Subcutaneous abdominal adipose tissue (tissue), 5 donors: ENCODE results near the gene R3HDM4.

Source experiments
- H3K27ac ChIP-seq: one replicate; pipeline ENCODE4 v1.7.0; 2013; ENCODE audit warnings: low read depth, mild to moderate bottlenecking, inconsistent platforms, low read length, moderate library complexity
- H3K27me3 ChIP-seq, 5 donors: one replicate each; pipeline ENCODE4 v1.7.0; 2013; ENCODE audit warnings: low read length in 5 of 5, inconsistent platforms in 1 of 5; ENCODE audit not compliant: control insufficient read depth in 5 of 5, insufficient read depth in 4 of 5
- H3K36me3 ChIP-seq, 5 donors: one replicate each; pipeline ENCODE4 v1.7.0; 2013; ENCODE audit warnings: low read length in 5 of 5; ENCODE audit not compliant: control insufficient read depth in 5 of 5, insufficient read depth in 5 of 5
- H3K4me1 ChIP-seq, 5 donors: one replicate each; pipeline ENCODE4 v1.7.0; 2013; ENCODE audit warnings: low read length in 5 of 5, mild to moderate bottlenecking in 3 of 5, moderate library complexity in 1 of 5; ENCODE audit not compliant: control insufficient read depth in 5 of 5, insufficient read depth in 5 of 5
- H3K4me3 ChIP-seq, 5 donors: one replicate each; pipeline ENCODE4 v1.7.0; 2013; ENCODE audit warnings: low read length in 5 of 5, low read depth in 1 of 5
- H3K9ac ChIP-seq, 5 donors: one replicate each; pipeline ENCODE4 v1.7.0; 2013; ENCODE audit warnings: low read length in 5 of 5, mild to moderate bottlenecking in 4 of 5, moderate library complexity in 3 of 5
- H3K9me3 ChIP-seq, 5 donors: one replicate each; pipeline ENCODE4 v1.7.0; 2013; ENCODE audit warnings: low read length in 5 of 5; ENCODE audit not compliant: control insufficient read depth in 5 of 5
- donor health status: healthy.
- donor health status: healthy.
- donor health status: healthy.
- donor health status: healthy.
- donor health status: healthy.

Gene R3HDM4

DNA sequence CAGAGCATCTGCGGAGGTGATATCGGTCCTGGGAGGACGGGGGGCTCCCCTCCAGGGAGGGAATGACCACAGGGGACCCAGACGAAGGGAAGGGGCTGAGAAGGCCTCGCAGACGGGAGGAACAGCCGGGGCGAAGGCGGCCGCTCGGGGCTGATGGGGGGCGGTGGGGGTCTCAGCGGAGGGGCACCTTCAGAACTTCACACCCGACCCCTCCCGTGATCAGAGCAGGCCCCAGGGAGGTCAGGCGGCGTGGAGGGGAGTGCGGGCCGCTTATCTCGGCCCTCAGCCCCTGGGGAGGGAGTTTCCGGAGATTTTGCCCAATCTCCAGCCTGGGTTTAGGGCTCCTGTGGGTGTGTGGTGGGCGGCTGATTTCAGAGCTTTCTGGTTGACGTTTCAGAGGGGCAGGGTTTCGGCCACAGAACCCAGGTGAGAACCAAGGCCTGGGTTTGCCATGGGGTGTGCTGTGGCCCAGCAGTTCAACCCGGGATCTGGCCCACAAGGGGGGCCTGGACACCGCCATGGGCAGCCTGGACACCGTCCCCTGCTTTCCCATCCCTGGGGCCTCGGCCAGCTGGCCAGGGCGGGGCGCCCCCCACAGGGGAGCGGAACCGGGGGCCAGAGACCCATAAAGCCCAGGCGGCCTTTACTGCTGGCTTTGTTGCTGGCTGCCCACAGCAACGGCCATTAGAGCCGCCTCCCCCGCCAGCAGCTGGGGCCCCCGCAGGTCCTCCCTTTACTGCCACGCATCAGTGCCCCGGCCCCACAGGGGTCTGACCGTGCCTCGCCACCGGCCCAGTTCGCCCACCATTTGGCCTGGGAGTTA is 41.9 kb upstream of the R3HDM4 start:
- Histone ChIP-seq H3K9me3 (no peaks in the 10 kb centered on the region), H3K4me1 (peaks cover 0 to 16% (median 8%) of the 10 kb centered on the region in 5 donors), H3K9ac (no peak overlapping the region), H3K27me3 (no peaks in the 10 kb centered on the region), H3K27ac (no peak overlapping the region), H3K4me3 (no peak overlapping the region), H3K36me3 (peaks cover 0 to 11% (median 6%) of the 10 kb centered on the region in 5 donors)

DNA sequence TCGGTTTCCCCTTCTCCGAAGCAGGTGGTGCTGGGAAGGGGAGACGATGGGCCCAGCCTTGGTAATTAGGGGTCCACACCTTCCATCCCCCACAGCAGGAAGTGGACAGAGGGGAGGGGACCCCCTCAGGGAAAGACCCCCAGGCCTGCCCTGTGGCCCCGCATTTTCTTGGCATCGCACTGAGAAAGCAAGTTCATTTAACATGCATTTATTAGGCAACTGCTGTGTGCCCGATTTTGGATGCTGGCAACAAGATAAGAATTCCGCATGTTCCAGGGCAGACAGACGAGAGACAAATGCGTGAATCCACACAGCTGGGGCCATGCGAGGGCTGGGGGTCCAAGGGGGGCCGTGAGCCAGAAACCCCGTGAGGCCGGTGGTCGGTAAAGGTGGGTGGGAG is 41.3 kb upstream of the R3HDM4 start:
- H3K4me1 ChIP-seq: peaks cover 0 to 16% (median 8%) of the 10 kb centered on the region in 5 donors
- no peaks in the 10 kb centered on the region for H3K9me3 ChIP-seq
- H3K27ac ChIP-seq: no peak overlapping the region
- H3K27me3 ChIP-seq: no peaks in the 10 kb centered on the region
- H3K4me3 ChIP-seq: no peak overlapping the region
- H3K36me3 ChIP-seq: peaks cover 0 to 5% (median 3%) of the 10 kb centered on the region in 5 donors
- no peak overlapping the region for H3K9ac ChIP-seq

DNA sequence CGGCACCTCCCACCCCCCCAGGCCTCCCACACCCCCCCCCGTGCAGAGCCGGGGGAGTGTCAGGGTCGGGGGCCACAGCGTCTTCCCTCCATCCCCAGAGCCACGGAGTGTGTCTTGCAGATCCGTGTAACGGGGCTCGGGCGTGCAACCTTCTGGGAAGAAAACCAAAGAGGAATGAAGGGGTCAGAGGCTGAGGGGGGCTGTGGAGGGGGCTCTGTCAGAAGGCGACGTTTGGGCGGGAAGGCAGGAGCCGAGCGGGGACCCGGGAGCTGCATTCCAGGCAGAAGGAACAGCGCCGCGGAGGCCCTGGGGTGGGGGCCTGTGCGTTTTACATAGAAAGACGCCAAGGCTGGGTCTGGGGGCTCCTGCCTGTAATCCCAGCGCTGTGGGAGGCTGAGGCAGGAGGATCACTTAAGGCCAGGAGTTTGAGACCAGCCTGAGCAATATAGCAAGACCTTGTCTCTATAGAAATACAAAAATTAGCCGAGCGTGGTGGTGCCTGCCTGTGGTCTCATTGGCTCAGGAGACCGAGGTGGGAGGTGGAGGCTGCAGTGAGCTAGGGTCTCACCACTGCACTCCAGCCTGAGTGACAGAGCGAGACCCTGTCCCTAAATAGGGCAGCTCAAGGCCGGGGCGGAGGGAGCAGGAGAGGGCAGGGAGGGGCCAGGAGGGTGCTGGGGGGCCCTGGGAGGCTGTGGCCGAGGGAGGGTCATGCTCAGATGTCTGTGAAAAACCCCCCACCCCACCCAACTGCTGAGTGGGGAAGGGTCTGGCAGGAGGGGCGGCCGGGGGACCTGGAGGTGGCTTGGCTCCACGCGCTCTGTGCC is 40.6 kb upstream of the R3HDM4 start:
- H3K27ac ChIP-seq: no peak overlapping the region

DNA sequence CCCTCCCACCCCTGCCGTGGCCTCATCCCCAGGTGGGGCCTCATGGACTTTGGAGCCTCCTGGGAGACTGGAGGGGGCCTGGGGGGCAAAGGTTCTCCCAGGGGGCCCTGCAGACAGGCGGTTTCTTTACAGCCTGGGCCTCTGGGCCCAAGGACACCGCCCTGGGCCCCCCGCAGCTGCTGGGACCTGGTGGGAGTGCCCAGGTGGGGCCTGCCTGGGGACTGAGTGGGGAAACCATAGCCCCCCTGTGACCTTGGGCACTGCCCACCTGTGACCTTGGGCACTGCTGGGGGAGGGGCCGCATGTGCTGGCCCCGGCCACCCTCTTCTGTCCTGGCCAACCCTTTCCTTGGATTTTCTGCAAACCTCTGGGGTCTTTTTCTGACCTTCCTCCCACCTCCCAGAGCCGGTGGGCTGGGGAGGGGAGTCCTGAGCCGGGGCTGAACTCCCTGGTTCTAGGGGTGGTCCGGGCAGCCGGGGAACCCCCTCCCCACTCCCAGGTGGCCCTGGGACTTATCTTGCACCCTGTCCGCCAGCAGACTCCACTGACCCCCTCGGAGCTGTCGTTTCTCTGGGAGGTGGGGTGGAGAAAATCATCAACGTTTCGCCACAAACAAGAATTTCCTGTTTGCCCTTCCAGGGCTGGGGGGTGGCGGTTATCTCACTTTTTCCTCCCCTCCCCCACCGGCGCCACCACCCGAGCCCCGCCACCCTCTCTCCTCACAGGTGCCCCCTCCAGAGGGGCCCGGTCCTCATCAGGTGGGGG is 39.8 kb upstream of the R3HDM4 start:
- peak overlapping the region in 1 of 5 donors; percentile 10 for H3K9ac ChIP-seq
- no peak overlapping the region for H3K27ac ChIP-seq
- no peaks in the 10 kb centered on the region for H3K9me3 ChIP-seq
- peaks cover 0 to 18% (median 13%) of the 10 kb centered on the region in 5 donors for H3K4me1 ChIP-seq
- H3K27me3 ChIP-seq: no peaks in the 10 kb centered on the region
- H3K36me3 ChIP-seq: peaks cover 0 to 3% (median 0%) of the 10 kb centered on the region in 5 donors
- H3K4me3 ChIP-seq: no peak overlapping the region

More for the DNA sequence above, 40.6 kb upstream of the R3HDM4 start:
- no peak overlapping the region for H3K9ac ChIP-seq
- peaks cover 0 to 16% (median 8%) of the 10 kb centered on the region in 5 donors for H3K4me1 ChIP-seq
- H3K36me3 ChIP-seq: no peaks in the 10 kb centered on the region
- H3K9me3 ChIP-seq: no peaks in the 10 kb centered on the region
- no peaks in the 10 kb centered on the region for H3K27me3 ChIP-seq
- no peak overlapping the region for H3K4me3 ChIP-seq

DNA sequence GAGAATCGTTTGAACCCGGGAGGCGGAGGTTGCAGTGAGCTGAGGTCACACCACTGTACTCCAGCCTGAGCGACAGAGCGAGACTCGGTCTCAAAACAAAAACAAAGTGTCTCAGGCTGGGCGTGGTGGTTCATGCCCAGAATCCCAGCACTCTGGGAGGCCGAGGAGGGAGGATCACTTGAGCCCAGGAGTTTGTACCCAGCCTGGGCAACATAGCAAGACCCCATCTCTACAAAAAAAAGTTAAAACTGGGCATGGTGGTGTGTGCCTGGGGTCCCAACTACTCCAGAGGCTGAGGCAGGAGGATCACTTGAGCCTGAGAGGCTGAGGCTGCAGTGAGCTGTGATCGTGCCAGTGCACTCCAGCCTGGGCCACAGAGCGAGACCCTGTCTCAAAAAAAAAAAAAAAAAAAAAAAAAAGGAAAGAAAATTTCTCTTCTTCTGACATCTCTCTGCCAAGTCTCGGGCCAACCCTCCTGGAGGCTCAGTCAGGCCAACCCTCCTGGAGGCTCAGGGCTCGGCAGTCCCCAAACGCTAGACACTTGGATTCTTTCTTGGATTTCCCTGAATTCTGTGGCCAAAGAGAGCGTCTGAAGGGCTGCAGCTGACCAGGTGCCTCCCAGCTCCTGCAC is 39.1 kb upstream of the R3HDM4 start:
- Histone ChIP-seq H3K4me1 (peaks cover 0 to 22% (median 16%) of the 10 kb centered on the region in 5 donors), H3K9ac (no peak overlapping the region), H3K36me3 (peaks cover 0 to 5% (median 0%) of the 10 kb centered on the region in 5 donors), H3K4me3 (no peak overlapping the region), H3K27ac (no peak overlapping the region), H3K9me3 (no peaks in the 10 kb centered on the region), H3K27me3 (no peaks in the 10 kb centered on the region)

DNA sequence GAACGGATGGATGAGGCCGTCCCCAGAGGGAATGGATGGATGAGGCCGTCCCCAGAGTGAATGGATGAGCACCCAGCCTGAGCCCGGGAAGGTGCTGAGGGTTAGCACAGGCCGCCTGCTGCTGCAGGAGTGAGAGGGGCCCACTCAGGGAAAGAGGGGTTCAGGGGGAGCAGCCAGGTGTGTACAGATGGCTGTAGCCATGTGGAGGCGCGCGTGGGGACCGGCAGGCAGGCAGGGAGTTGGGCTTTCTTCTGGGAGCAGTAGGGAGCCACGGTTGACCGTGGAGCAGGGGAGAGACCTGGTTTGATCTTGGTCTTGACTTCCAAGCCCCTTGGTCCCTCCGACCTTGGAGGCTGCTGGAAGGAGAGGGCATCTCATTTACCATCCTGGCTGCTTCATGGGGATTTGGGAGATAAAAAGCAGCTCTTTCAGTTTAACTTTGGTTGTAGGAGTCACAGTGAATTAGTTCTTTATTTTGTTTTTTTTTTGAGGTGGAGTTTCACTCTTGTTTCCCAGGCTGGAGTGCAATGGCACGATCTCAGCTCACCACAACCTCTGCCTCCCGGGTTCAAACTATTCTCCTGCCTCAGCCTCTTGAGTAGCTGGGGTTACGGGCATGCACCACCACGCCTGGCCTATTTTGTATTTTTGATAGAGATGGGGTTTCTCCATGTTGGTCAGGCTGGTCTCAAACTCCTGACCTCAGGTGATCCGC is 37.5 kb upstream of the R3HDM4 start:
- Histone ChIP-seq H3K9ac (no peak overlapping the region), H3K4me1 (peaks cover 0 to 28% (median 18%) of the 10 kb centered on the region in 5 donors), H3K9me3 (no peaks in the 10 kb centered on the region), H3K36me3 (peaks cover 0 to 5% (median 0%) of the 10 kb centered on the region in 5 donors), H3K27me3 (no peaks in the 10 kb centered on the region), H3K27ac (no peak overlapping the region), H3K4me3 (no peak overlapping the region)

DNA sequence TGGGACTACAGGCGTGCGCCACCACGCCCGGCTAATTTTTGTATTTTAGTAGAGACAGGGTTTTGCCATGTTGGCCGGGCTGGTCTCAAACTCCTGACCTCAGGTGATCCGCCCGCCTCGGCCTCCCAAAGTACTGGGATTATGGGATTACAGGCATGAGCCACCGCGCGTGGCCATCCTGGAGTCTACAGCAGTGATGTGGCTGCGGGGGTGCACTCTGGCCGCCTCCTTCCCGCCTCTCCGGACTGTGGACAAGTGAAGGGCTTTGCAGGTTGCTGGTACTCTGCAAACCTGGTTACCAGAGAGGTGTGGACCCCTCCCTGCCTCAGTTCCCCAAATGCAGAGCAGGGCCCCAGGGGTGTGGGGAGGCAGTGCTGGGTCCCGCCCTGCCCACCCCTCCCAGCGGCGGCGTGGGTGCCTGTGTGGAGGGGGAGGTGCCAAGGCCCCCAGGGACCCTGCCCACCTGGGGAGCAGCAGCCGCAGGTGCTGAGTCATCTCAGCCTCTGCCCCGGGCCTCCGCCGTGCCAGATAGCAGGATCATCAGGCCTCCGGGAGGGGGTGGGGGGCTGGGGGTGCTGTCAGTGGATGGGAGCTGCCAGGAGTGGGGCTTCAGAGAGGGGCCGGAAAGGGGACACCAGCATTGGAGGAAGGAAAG is 36.0 kb upstream of the R3HDM4 start:
- H3K9me3 ChIP-seq: no peaks in the 10 kb centered on the region
- no peak overlapping the region for H3K9ac ChIP-seq
- H3K4me3 ChIP-seq: no peak overlapping the region
- H3K27me3 ChIP-seq: no peaks in the 10 kb centered on the region
- peaks cover 2 to 42% (median 28%) of the 10 kb centered on the region in 5 donors for H3K4me1 ChIP-seq
- peaks cover 0 to 5% (median 0%) of the 10 kb centered on the region in 5 donors for H3K36me3 ChIP-seq
- H3K27ac ChIP-seq: no peak overlapping the region

DNA sequence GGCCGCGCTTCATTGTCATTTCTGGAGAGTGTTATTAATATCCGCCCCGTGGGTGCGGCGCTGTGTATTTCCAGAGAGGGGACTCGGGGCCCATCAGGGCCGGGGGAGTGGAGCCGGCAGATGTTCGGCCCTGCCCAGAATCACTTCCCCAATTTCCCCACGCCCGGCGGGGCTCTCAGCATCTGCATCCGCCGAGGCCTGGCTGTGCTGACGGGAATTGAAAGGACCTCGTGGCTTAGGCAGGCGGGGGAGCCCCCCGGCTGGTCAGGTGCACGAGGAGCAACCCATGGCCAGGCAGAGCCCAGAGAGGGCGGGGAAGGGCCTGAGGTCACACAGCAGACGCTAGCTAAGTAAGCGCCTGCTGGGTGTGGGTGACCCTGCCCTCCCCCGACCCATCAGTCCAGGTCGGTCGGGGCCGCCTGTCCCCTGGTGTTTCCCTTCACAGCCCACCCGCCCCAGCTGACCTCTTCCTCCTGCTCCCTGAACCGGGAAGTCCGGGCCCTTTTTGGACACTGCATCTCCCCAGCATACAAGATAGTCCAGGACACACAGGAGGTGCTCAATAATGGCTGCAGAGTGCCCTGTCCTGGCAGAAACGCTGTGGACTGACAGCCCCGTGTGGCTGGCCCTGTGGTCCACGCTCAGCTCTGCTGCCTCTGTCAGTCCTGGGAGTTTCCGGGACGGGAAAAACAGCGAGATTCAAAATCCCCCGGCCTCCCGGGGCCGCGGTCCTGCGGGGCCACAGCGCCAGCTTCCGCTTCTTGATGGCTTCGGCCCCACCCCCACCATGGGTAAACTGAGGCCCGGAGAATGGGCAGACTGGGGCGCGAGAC is 34.9 kb upstream of the R3HDM4 start:
- no peaks in the 10 kb centered on the region for H3K9me3 ChIP-seq
- H3K4me1 ChIP-seq: peaks cover 2 to 41% (median 21%) of the 10 kb centered on the region in 5 donors
- H3K36me3 ChIP-seq: peaks cover 0 to 14% (median 1%) of the 10 kb centered on the region in 5 donors
- H3K27me3 ChIP-seq: no peaks in the 10 kb centered on the region
- no peak overlapping the region for H3K27ac ChIP-seq
- H3K9ac ChIP-seq: no peak overlapping the region
- H3K4me3 ChIP-seq: no peak overlapping the region
